DND-41 (cell line): Measurements from ENCODE around the gene ST8SIA4.

Experiments
- CTCF ChIP-seq: IDR thresholded peaks from 2 replicates; pipeline ENCODE4 v1.5.1; 2012; ENCODE audit warnings: borderline replicate concordance, low read length, moderate library complexity, mild to moderate bottlenecking; ENCODE audit not compliant: poor library complexity, severe bottlenecking; ENCODE audit errors: extremely low read depth
- EZH2 ChIP-seq: IDR thresholded peaks from 3 replicates; pipeline ENCODE4 v1.6.1; 2012; ENCODE audit warnings: borderline replicate concordance, low read depth, mild to moderate bottlenecking, moderate library complexity, low read length, inconsistent platforms; ENCODE audit not compliant: severe bottlenecking

GRCh38 chr5:100761192-100761591 lies 141.9 kb downstream of the ST8SIA4 start:
- TF ChIP-seq CTCF (no peak), EZH2 (no peak)
